ENCODE results near the gene S1PR2.
"Not testable (repeated sequence)": the region's sequence is repeated elsewhere in the genome, so short reads cannot be mapped to it uniquely, and the experiment has no call there.

S1PR2 gene

DNA sequence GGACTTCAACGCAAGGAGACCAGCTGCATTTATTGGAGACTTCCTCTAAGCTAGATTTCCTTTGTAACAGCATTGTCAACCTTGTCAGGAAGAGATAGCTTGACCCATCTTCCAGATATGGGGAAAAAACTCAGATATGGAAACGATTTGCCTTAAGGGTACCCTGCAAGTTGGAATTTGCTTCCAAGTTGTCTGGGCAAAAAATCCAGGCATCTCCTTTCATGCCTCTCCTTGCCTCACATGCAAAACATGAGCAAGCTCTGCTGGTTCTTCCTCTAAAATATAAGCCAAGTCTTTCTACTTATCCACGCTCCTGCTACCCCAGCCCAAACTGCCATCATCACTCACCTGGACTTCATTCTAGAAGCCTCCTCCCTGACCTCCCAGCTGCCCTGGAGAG is 30.0 kb downstream of the S1PR2 start:
- H3K4me3 ChIP-seq (ENCODE audit: low read depth, low read length): no peak overlapping the region
- DNase-seq: no peak
- H3K27me3 ChIP-seq: no peaks in the 10 kb centered on the region
- H3K4me1 ChIP-seq: no peaks in the 10 kb centered on the region
- H3K9me3 ChIP-seq: no peaks in the 10 kb centered on the region
- H3K36me3 ChIP-seq: no peaks in the 10 kb centered on the region
- TF ChIP-seq, protein P1, sequence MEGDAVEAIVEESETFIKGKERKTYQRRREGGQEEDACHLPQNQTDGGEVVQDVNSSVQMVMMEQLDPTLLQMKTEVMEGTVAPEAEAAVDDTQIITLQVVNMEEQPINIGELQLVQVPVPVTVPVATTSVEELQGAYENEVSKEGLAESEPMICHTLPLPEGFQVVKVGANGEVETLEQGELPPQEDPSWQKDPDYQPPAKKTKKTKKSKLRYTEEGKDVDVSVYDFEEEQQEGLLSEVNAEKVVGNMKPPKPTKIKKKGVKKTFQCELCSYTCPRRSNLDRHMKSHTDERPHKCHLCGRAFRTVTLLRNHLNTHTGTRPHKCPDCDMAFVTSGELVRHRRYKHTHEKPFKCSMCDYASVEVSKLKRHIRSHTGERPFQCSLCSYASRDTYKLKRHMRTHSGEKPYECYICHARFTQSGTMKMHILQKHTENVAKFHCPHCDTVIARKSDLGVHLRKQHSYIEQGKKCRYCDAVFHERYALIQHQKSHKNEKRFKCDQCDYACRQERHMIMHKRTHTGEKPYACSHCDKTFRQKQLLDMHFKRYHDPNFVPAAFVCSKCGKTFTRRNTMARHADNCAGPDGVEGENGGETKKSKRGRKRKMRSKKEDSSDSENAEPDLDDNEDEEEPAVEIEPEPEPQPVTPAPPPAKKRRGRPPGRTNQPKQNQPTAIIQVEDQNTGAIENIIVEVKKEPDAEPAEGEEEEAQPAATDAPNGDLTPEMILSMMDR (IDR thresholded peaks at IDR 0.05; ENCODE audit: low read depth, low read length): no peak

DNA sequence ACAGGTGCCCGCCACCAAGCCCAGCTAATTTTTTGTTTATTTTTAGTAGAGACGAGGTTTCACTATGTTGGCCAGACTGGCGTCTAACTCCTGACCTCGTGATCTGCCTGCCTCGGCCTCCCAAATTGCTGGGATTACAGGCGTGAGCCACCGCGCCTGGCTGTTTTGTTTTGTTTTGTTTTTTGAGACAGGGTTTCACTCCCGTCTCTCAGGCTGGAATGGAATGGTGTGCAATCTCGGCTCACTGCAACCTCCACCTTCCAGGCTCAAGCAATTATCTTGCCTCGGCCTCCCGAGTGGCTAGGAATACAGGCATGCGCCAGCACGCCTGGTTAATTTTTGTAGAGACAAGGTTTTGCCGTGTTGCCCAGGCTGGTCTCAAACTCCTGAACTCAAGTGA is 31.0 kb downstream of the S1PR2 start:
- not testable (repeated sequence) for H3K27me3 ChIP-seq; DNase-seq; H3K4me1 ChIP-seq; H3K9me3 ChIP-seq; H3K4me3 ChIP-seq (ENCODE audit: low read depth, low read length); H3K36me3 ChIP-seq

DNA sequence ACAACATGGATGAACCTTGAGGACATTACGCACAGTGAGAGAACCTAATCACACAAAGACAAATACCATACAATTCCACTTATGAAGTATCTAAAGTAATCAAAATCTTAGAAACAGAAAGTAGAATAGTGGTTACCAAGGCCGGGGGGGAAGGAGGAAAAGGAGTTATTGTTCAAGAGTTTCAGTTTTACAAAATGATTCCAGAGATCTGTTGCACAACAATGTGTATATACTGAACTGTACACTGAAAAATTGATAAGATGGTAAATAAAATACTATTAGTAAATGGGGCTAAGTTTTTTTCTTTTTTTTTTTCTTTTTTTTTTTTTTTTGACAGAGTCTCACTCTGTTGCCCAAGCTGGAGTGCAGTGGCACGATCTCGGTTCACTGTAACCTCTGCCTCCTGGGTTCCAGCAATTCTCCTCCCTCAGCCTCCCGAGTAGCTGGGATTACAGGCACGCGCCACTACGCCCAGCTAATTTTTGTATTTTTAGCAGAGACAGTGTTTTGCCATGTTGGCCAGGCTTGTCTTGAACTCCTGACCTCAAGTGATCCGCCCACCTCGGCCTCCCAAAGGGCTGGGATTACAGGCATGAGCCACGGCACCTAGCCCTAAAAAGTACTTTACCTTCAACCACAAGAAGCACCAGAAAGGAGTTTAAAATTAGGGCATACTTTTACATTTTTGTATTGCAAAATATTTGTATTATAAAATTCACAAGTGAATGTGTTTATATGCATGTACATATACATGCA is 32.1 kb downstream of the S1PR2 start:
- not testable (repeated sequence) for H3K9me3 ChIP-seq; H3K36me3 ChIP-seq; H3K27me3 ChIP-seq; H3K4me3 ChIP-seq (ENCODE audit: low read depth, low read length); DNase-seq; H3K4me1 ChIP-seq

DNA sequence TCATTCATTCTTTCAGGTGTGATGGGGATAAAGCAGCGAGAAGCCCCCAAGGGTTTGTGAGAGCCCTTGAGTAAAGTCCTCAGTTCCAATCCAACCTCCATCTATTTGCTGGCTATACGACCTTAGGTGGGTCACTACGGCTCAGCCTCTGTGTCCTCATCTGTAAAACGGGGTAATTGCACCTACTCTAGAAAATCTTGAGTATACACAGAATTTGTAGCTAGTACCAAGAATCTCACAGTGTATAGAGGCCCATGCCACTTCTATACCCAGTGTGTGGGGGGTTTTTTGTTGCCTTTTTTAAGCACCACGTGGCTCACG is 36.0 kb downstream of the S1PR2 start:
- no peak for DNase-seq
- Histone ChIP-seq H3K4me1 (no peaks in the 10 kb centered on the region), H3K27me3 (no peaks in the 10 kb centered on the region), H3K4me3 (ENCODE audit: low read depth, low read length) (peak overlapping the region; percentile 95), H3K36me3 (peaks cover 24% of the 10 kb centered on the region), H3K9me3 (no peaks in the 10 kb centered on the region)
- TF ChIP-seq, protein P1 (IDR thresholded peaks at IDR 0.05; ENCODE audit: low read depth, low read length): no peak

DNA sequence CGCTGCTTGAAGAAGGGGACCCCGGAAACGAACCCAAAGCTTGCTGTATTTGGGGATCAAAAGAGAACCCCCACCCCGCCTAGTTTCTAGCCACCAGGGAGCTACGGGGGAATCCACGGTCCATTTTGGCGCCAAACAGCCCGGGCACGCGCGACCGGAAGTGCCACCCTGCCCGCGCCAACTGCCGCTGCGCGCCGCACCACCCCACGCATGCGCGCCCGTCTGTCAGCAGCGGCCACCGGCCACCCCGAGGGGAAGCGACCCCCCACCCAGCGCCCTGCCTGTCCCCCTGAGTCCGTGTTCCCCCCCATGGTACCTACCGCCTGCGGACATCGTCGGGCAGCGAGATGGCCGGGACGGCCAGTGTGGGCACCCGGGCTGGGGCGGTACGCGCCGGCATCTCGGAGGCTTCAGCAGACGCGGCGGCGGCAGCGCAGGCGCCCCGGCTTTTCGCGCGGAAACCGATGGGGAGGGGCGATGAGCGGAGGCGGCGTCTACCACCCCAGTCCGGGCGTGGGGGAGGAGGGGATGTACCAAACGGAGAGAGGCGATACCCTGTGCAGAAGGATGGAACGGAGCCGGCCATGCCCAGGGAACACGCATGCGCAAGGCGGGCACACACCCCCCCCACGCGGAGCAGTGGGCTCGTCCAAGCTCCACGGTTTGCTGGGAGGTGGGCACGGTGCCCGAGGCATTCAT is 36.5 kb downstream of the S1PR2 start, which contains the start of gene DNMT1:
Gene DNMT1, minus strand, starts transcription at position 454 of the 699 bp plus-strand sequence. Its CDS starts 54 bp downstream, at position 400.
- H3K4me1 ChIP-seq: no peaks in the 10 kb centered on the region
- TF ChIP-seq, protein P1 (IDR thresholded peaks at IDR 0.05; ENCODE audit: low read depth, low read length): no peak

DNA sequence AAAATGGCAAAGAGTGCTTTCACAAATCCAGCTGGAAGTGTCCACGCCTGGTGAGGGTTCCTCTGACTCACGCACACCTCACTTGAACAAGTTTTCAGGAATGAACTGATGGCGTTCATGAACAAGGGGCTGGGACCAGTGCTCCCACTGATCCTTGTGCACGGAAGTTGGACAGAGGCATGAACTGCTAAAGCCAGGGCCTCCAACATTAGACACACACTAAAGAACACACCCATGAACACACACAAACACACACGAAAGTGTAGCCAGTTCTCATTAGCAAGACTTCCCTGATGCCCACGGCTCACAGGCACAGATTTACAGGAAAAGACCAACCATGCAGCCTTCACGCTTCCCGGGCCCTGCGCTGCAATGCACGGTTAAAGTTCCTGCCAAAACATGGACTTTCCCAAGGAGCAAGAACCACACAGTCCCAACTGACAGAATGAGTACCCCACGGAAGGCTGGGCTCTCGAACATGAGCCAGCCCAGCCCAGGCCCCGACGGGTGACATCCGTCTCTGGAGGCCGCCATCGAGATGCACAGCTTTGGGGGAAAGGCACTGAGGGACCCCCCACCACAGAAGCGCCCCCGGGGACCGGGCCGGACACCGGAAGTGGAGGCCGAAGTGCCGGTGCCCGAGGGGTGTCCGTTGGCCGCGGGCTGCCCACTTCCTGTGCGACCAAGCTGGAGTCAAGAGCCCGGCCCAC is 37.2 kb downstream of the S1PR2 start:
- H3K36me3 ChIP-seq: peaks cover 31% of the 10 kb centered on the region
- H3K4me3 ChIP-seq (ENCODE audit: low read depth, low read length): peak overlapping the region; percentile 95
- no peaks in the 10 kb centered on the region for H3K4me1 ChIP-seq
- TF ChIP-seq, protein P1 (IDR thresholded peaks at IDR 0.05; ENCODE audit: low read depth, low read length): no peak
- H3K9me3 ChIP-seq: no peaks in the 10 kb centered on the region
- H3K27me3 ChIP-seq: no peaks in the 10 kb centered on the region
- DNase-seq: peak; percentile 39

More for the DNA sequence above, 36.5 kb downstream of the S1PR2 start, which contains the start of gene DNMT1:
- Histone ChIP-seq H3K36me3 (peaks cover 29% of the 10 kb centered on the region), H3K4me3 (ENCODE audit: low read depth, low read length) (peak within 1 kb of the TSS; percentile 95), H3K27me3 (no peaks in the 10 kb centered on the region), H3K9me3 (no peaks in the 10 kb centered on the region)
- DNase-seq: peak; percentile 98

DNA sequence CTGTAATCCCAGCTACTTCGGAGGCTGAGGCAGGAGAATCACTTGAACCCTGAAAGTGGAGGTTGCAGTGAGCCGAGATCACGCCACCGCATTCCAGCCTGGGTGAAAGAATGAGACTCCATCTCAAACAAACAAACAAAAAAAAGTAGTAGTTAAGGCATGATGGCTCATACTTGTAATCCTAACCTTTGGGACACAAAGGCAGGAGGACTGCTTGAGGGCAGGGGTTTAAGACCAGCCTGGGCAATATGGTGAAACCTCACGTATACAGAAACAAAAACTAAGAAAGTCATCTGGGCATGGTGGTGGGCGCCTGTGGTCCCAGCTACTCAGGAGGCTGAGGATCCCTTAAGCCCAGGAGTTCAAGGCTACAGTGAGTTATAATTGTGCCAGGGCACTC is 38.2 kb downstream of the S1PR2 start:
- no peak for DNase-seq
- peaks cover 36% of the 10 kb centered on the region for H3K36me3 ChIP-seq
- TF ChIP-seq, protein P1 (IDR thresholded peaks at IDR 0.05; ENCODE audit: low read depth, low read length): no peak
- no peaks in the 10 kb centered on the region for H3K9me3 ChIP-seq
- H3K4me3 ChIP-seq (ENCODE audit: low read depth, low read length): peak overlapping the region; percentile 95
- H3K27me3 ChIP-seq: no peaks in the 10 kb centered on the region
- H3K4me1 ChIP-seq: no peaks in the 10 kb centered on the region
